ENCODE measurements around the gene H2AZ1. TPM values are rescaled to one million over a fixed set of nuclear protein-coding genes. Genes with fewer than 3 reads are reported as not detected.
"Not testable (repeated sequence)": the region's sequence is repeated elsewhere in the genome, so short reads cannot be mapped to it uniquely, and the experiment has no call there.

Gene H2AZ1
- total RNA-seq, 1 donor from 2014 or later = 177 TPM

DNA sequence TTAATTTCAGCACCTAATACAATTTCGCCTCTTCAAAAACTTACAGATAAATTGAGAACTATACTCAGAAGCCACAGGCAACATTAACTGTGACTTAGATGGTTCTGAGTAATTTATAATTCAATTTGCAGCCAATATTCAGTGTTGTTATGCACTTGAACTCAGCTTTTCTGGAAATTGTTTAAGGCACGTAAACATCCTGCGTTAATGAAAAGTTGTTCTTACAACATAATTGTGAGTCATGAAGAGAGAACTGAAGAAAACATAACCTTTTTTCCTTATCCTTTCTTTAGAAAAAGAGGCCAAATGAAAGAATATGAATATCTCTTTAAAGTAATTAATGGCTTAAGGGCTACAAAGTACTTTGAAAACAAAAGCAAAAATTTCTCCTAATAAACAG is 16.6 kb upstream of the H2AZ1 start:
- no peak for DNase-seq (ENCODE audit: extremely low spot score in 2 of 2)
- no peak for TF ChIP-seq POLR2A (IDR thresholded peaks at IDR 0.05)
- TF ChIP-seq, protein P1, sequence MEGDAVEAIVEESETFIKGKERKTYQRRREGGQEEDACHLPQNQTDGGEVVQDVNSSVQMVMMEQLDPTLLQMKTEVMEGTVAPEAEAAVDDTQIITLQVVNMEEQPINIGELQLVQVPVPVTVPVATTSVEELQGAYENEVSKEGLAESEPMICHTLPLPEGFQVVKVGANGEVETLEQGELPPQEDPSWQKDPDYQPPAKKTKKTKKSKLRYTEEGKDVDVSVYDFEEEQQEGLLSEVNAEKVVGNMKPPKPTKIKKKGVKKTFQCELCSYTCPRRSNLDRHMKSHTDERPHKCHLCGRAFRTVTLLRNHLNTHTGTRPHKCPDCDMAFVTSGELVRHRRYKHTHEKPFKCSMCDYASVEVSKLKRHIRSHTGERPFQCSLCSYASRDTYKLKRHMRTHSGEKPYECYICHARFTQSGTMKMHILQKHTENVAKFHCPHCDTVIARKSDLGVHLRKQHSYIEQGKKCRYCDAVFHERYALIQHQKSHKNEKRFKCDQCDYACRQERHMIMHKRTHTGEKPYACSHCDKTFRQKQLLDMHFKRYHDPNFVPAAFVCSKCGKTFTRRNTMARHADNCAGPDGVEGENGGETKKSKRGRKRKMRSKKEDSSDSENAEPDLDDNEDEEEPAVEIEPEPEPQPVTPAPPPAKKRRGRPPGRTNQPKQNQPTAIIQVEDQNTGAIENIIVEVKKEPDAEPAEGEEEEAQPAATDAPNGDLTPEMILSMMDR (IDR thresholded peaks at IDR 0.05) = no peak
- no peak for TF ChIP-seq POLR2AphosphoS5 (IDR thresholded peaks at IDR 0.05; ENCODE audit: insufficient read depth in 1 of 2, low read depth in 1 of 2)
- intact Hi-C loops (cut with DNase I) = no loop called here

DNA sequence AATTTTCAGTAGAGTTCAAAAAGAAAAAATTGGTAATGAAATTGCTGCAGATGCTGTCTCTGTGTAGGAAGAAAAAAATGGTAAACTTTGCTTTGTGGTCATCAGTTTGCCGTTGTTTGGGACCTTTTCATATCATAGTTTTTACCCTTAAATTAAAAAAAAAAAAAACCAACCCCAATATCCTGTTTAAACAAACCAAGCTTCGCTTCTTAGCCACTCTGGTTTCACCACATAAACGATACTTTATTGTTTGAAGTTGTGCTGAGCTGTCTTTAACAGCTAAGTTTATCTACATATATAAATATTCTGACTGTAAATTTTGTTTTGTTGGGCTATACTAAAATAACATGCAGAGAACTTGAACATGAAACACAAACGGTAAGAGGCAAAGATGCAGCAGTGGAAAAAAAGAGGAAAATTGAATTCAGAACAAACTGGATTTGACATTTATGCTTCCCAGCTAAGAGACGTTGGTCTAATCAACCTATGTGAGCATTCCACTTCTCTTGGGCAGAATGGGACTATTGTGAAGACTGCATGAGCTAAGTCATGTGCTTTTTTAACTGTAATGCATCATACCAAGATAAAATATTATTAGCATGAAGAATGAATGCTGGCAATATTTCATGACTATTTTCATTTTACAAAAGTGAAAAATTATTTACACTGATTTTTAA is 15.7 kb upstream of the H2AZ1 start:
- no peaks in the 10 kb centered on the region for H3K27me3 ChIP-seq
- no peaks in the 10 kb centered on the region for H3K36me3 ChIP-seq
- H3K9me3 ChIP-seq = no peaks in the 10 kb centered on the region
- DNase-seq (ENCODE audit: extremely low spot score in 2 of 2) = no peak
- TF ChIP-seq POLR2AphosphoS5 (IDR thresholded peaks at IDR 0.05; ENCODE audit: insufficient read depth in 1 of 2, low read depth in 1 of 2) (no peak), POLR2A (IDR thresholded peaks at IDR 0.05) (no peak)
- TF ChIP-seq, protein P1 (IDR thresholded peaks at IDR 0.05) = no peak
- H3K4me1 ChIP-seq = no peaks in the 10 kb centered on the region
- no peak overlapping the region for H3K27ac ChIP-seq
- no peak overlapping the region for H3K4me3 ChIP-seq
- intact Hi-C loops (cut with DNase I) = no loop called here

More for the DNA sequence above, 16.6 kb upstream of the H2AZ1 start:
- Histone ChIP-seq H3K4me1 (no peaks in the 10 kb centered on the region), H3K4me3 (no peak overlapping the region), H3K9me3 (no peaks in the 10 kb centered on the region), H3K27me3 (no peaks in the 10 kb centered on the region), H3K27ac (no peak overlapping the region), H3K36me3 (no peaks in the 10 kb centered on the region)

DNA sequence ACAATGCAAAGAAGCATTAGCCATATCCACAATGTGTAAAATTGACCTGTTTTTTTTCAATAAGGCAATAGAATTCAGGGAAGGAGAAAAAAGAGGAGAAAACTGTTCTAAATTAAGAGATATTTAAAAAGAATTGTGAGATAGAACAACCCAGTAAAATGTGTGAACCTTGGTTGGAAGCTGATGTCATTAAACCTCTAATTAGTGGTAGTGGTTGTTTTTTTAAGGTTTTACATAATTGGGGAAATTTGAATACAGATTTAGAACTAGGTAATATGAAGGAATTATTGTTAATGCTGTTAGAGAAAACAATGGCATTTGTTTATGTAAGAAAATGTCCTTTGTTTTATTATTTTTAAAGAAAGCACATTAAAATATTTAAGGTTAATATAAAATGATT is 15.1 kb upstream of the H2AZ1 start:
- Histone ChIP-seq H3K36me3 (no peaks in the 10 kb centered on the region), H3K4me1 (no peaks in the 10 kb centered on the region), H3K4me3 (no peak overlapping the region), H3K27me3 (no peaks in the 10 kb centered on the region), H3K9me3 (no peaks in the 10 kb centered on the region), H3K27ac (no peak overlapping the region)
- TF ChIP-seq POLR2AphosphoS5 (IDR thresholded peaks at IDR 0.05; ENCODE audit: insufficient read depth in 1 of 2, low read depth in 1 of 2) (no peak), POLR2A (IDR thresholded peaks at IDR 0.05) (no peak)
- TF ChIP-seq, protein P1 (IDR thresholded peaks at IDR 0.05) = no peak
- DNase-seq (ENCODE audit: extremely low spot score in 2 of 2) = no peak
- intact Hi-C loops (cut with DNase I) = no loop called here

DNA sequence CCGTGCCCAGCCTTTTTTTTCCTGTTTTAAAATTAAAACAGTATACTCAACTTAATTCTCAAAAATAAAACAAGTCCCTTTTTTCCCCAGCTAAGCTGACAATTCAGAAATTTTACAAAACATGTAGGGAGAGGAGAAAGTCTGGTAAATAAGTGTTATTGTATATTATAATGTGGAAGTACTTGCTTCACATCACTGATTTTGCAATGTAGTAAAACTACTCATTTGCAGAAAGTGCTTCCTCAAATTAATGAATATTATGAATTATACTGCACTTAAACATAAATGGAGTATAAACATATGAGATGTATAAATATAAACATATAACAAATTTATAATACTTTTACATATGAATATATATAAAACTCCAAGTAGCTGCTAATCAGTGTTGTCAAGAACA is 11.6 kb upstream of the H2AZ1 start:
- Histone ChIP-seq H3K27ac (no peak overlapping the region), H3K9me3 (no peaks in the 10 kb centered on the region), H3K4me3 (no peak overlapping the region), H3K27me3 (no peaks in the 10 kb centered on the region), H3K36me3 (no peaks in the 10 kb centered on the region), H3K4me1 (no peaks in the 10 kb centered on the region)
- intact Hi-C loops (cut with DNase I) = no loop called here
- TF ChIP-seq, protein P1 (IDR thresholded peaks at IDR 0.05) = no peak
- no peak for TF ChIP-seq POLR2A (IDR thresholded peaks at IDR 0.05)
- no peak for TF ChIP-seq POLR2AphosphoS5 (IDR thresholded peaks at IDR 0.05; ENCODE audit: insufficient read depth in 1 of 2, low read depth in 1 of 2)
- DNase-seq (ENCODE audit: extremely low spot score in 2 of 2) = no peak

DNA sequence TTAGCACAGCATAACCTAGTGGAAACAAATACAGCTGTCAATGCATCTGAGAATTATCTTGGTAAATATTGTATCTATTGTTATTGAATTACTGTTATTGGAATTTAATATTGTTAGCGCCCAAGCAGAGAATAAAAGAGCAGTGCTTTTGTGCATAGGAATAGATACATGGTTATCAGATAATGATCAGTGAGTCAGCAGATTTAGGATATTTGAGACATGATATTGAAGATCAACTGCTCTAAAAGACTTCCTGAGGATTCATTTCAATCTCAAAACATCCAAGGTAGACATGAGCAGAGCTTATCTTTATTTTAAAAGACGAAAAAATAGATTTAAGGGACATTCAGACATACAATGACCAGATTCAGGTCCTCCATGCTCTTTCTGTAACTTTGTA is 10.6 kb upstream of the H2AZ1 start:
- Histone ChIP-seq H3K36me3 (no peaks in the 10 kb centered on the region), H3K4me3 (no peak overlapping the region), H3K4me1 (no peaks in the 10 kb centered on the region), H3K9me3 (no peaks in the 10 kb centered on the region), H3K27me3 (no peaks in the 10 kb centered on the region), H3K27ac (no peak overlapping the region)
- TF ChIP-seq POLR2A (IDR thresholded peaks at IDR 0.05) = no peak
- TF ChIP-seq POLR2AphosphoS5 (IDR thresholded peaks at IDR 0.05; ENCODE audit: insufficient read depth in 1 of 2, low read depth in 1 of 2) = no peak
- TF ChIP-seq, protein P1 (IDR thresholded peaks at IDR 0.05) = no peak
- no peak for DNase-seq (ENCODE audit: extremely low spot score in 2 of 2)
- intact Hi-C loops (cut with DNase I) = no loop called here

DNA sequence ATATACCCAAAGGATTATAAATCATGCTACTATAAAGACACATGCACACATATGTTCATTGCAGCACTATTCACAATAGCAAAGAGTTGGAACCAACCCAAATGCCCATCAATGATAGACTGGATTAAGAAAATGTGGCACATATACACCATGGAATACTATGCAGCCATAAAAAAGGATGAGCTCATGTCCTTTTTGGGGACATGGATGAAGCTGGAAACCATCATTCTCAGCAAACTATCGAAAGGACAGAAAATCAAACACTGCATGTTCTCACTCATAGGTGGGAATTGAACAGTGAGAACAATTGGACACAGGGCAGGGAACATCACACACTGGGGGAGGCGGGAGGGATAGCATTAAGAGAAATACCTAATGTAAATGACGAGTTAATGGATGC is 8.1 kb upstream of the H2AZ1 start:
- H3K4me3 ChIP-seq; H3K27ac ChIP-seq; H3K9me3 ChIP-seq; H3K4me1 ChIP-seq; DNase-seq (ENCODE audit: extremely low spot score in 2 of 2); H3K27me3 ChIP-seq; H3K36me3 ChIP-seq; intact Hi-C loops (cut with DNase I): not testable (repeated sequence)
